Fibroblast of lung (primary cell): ENCODE measurements around the gene C4orf50. TPM values are rescaled to one million over a fixed set of nuclear protein-coding genes. Genes with fewer than 3 reads are reported as not detected.

Source experiments
- DNase-seq, 2 donors: peaks; one replicate each; pipeline versions ENCODE4 v3.0.0 to v3.0.0-alpha.2; 2010; ENCODE audit warnings: low read depth in 2 of 2
- H2AFZ ChIP-seq: 2 replicates; pipeline ENCODE4 v1.5.1; 2012; ENCODE audit warnings: low read length, control low read depth, inconsistent platforms
- H3K27ac ChIP-seq: 2 replicates; pipeline ENCODE4 v1.5.1; 2011; ENCODE audit warnings: low read length, control low read depth; ENCODE audit not compliant: insufficient read depth
- H3K27me3 ChIP-seq: 2 replicates; pipeline ENCODE4 v1.5.1; 2011; ENCODE audit warnings: mild to moderate bottlenecking, low read length; ENCODE audit not compliant: control insufficient read depth, insufficient read depth
- H3K36me3 ChIP-seq: 2 replicates; pipeline ENCODE4 v1.5.1; 2011; ENCODE audit warnings: low read length; ENCODE audit not compliant: control insufficient read depth, insufficient read depth
- H3K4me1 ChIP-seq: 2 replicates; pipeline ENCODE4 v1.5.1; 2011; ENCODE audit warnings: low read length; ENCODE audit not compliant: control insufficient read depth, insufficient read depth; ENCODE audit errors: extremely low read depth
- H3K4me2 ChIP-seq: 2 replicates; pipeline ENCODE4 v1.5.1; 2011; ENCODE audit warnings: low read length, control low read depth; ENCODE audit not compliant: insufficient read depth; ENCODE audit errors: extremely low read depth
- H3K4me3 ChIP-seq, 4 experiments: fragments of 200-600 bp in 1 of 4; sonication (generic) in 1 of 4; replicated peaks in 1 of 4; 2 replicates each; pipeline ENCODE4 v1.5.1; 2011 to 2016; ENCODE audit warnings: low read length in 4 of 4, low read depth in 3 of 4, mild to moderate bottlenecking in 3 of 4, control low read depth in 2 of 4, inconsistent platforms in 1 of 4, mixed read lengths in 1 of 4; ENCODE audit not compliant: insufficient read depth in 1 of 4; ENCODE audit errors: control extremely low read depth in 1 of 4
- H3K79me2 ChIP-seq: 2 replicates; pipeline ENCODE4 v1.5.1; 2012; ENCODE audit warnings: mild to moderate bottlenecking, low read length, inconsistent platforms; ENCODE audit not compliant: control insufficient read depth, insufficient read depth
- H3K9ac ChIP-seq: 2 replicates; pipeline ENCODE4 v1.5.1; 2011; ENCODE audit warnings: mild to moderate bottlenecking, low read length, control low read depth; ENCODE audit not compliant: insufficient read depth
- H3K9me3 ChIP-seq: 2 replicates; pipeline ENCODE4 v1.5.1; 2012; ENCODE audit warnings: low read depth, low read length; ENCODE audit not compliant: control insufficient read depth, insufficient read depth
- H4K20me1 ChIP-seq: 2 replicates; pipeline ENCODE4 v1.5.1; 2011; ENCODE audit warnings: low read length; ENCODE audit not compliant: control insufficient read depth, insufficient read depth; ENCODE audit errors: extremely low read depth
- CTCF ChIP-seq, 2 donors: IDR thresholded peaks in 1 of 2; conservative IDR thresholded peaks in 1 of 2; 1 replicate in 1 of 2; 2 replicates in 1 of 2; pipeline ENCODE4 v1.5.1; 2011 to 2012; ENCODE audit warnings: low read length in 2 of 2, control low read depth in 1 of 2, inconsistent platforms in 1 of 2, low read depth in 1 of 2, mild to moderate bottlenecking in 1 of 2
- EZH2 ChIP-seq: IDR thresholded peaks from 2 replicates; pipeline ENCODE4 v1.5.1; 2012; ENCODE audit warnings: low read length, control low read depth, mild to moderate bottlenecking; ENCODE audit errors: missing control alignments
- polyA plus RNA-seq, 2 donors: library from polyadenylated mRNA; depleted of rRNA in 1 of 2; stranded (reverse) in 1 of 2; unstranded in 1 of 2; fragments of >200 nt; gene quantifications; 2 replicates each; pipeline ENCODE4 v1.2.1, GENCODE V29; 2011 to 2012; ENCODE audit warnings: missing spikeins in 1 of 2
- total RNA-seq: library from RNA; depleted of rRNA; stranded (reverse); fragments of >200 nt; gene quantifications from 2 replicates; pipeline ENCODE4 v1.2.1, GENCODE V29; 2014

The C4orf50 gene
- total and polyA plus RNA-seq, 2 donors (not counting 1 experiment from before 2014, with no cell fraction given), result not detected

GRCh38 chr4:5957076-5957475, 61.2 kb downstream of the C4orf50 start:
- Histone ChIP-seq H3K27me3 (no peaks in the 10 kb centered on the region), H3K4me3 (no peak overlapping the region), H3K9me3 (no peaks in the 10 kb centered on the region), H3K27ac (no peak overlapping the region), H3K4me2 (no peak overlapping the region), H4K20me1 (no peaks in the 10 kb centered on the region), H3K36me3 (no peaks in the 10 kb centered on the region), H3K4me1 (no peaks in the 10 kb centered on the region), H3K9ac (no peak overlapping the region), H3K79me2 (no peaks in the 10 kb centered on the region), H2AFZ (no peak overlapping the region)
- DNase-seq, result no peak
- no peak for TF ChIP-seq CTCF (conservative IDR thresholded peaks at IDR 0.05 in 1 of 2, IDR thresholded peaks at IDR 0.05 in 1 of 2; ENCODE audit: low read depth in 1 of 2, low read length in 2 of 2)
- TF ChIP-seq EZH2, result no peak

- Histone ChIP-seq H3K9me3 (no peaks in the 10 kb centered on the region), H4K20me1 (no peaks in the 10 kb centered on the region), H3K79me2 (no peaks in the 10 kb centered on the region), H3K4me2 (no peak overlapping the region), H3K4me3 (no peak overlapping the region), H3K27ac (no peak overlapping the region), H2AFZ (no peak overlapping the region), H3K9ac (no peak overlapping the region), H3K27me3 (no peaks in the 10 kb centered on the region), H3K4me1 (no peaks in the 10 kb centered on the region), H3K36me3 (no peaks in the 10 kb centered on the region)
- no peak for TF ChIP-seq EZH2
- TF ChIP-seq CTCF (conservative IDR thresholded peaks at IDR 0.05 in 1 of 2, IDR thresholded peaks at IDR 0.05 in 1 of 2; ENCODE audit: low read depth in 1 of 2, low read length in 2 of 2), result no peak
- DNase-seq, result no peak
Observed at GRCh38 chr4:5956285-5957021, 61.8 kb downstream of the C4orf50 start.

- H4K20me1 ChIP-seq, result no peaks in the 10 kb centered on the region
- no peaks in the 10 kb centered on the region for H3K79me2 ChIP-seq
- H3K27me3 ChIP-seq, result no peaks in the 10 kb centered on the region
- H3K36me3 ChIP-seq, result no peaks in the 10 kb centered on the region
- no peak overlapping the region for H3K4me2 ChIP-seq
- H3K4me1 ChIP-seq, result no peaks in the 10 kb centered on the region
- no peak overlapping the region for H3K4me3 ChIP-seq
- H3K9me3 ChIP-seq, result no peaks in the 10 kb centered on the region
- H2AFZ ChIP-seq, result no peak overlapping the region
- no peak overlapping the region for H3K9ac ChIP-seq
- TF ChIP-seq CTCF (conservative IDR thresholded peaks at IDR 0.05 in 1 of 2, IDR thresholded peaks at IDR 0.05 in 1 of 2; ENCODE audit: low read depth in 1 of 2, low read length in 2 of 2) (no peak), EZH2 (no peak)
- H3K27ac ChIP-seq, result no peak overlapping the region
- DNase-seq, result no peak
Observed at GRCh38 chr4:5955856-5956255, 62.4 kb downstream of the C4orf50 start.
